Neuronal stem cell (in vitro differentiated cells): Measurements from ENCODE around the gene LILRA6. TPM values are rescaled to one million over a fixed set of nuclear protein-coding genes. Genes with fewer than 3 reads are reported as not detected.

ENCODE experiments used
- DNase-seq: peaks from one replicate; pipeline ENCODE4 v3.0.0-alpha.2; 2013; ENCODE audit warnings: low spot score
- H2AFZ ChIP-seq: one replicate; pipeline ENCODE4 v1.6.1; 2013; ENCODE audit warnings: mild to moderate bottlenecking, low read length, inconsistent platforms
- H2AK5ac ChIP-seq: 2 replicates; pipeline ENCODE4 v1.6.1; 2013; ENCODE audit warnings: low read depth, mild to moderate bottlenecking, inconsistent platforms, low read length, moderate library complexity, mixed read lengths
- H2BK120ac ChIP-seq: 2 replicates; pipeline ENCODE4 v1.6.1; 2013; ENCODE audit warnings: low read depth, mild to moderate bottlenecking, inconsistent platforms, low read length, moderate library complexity, mixed read lengths
- H2BK12ac ChIP-seq: one replicate; pipeline ENCODE4 v1.6.1; 2013; ENCODE audit warnings: low read length, inconsistent platforms
- H2BK15ac ChIP-seq: 2 replicates; pipeline ENCODE4 v1.6.1; 2013; ENCODE audit warnings: mild to moderate bottlenecking, low read length, inconsistent platforms, mixed read lengths
- H2BK5ac ChIP-seq: one replicate; pipeline ENCODE4 v1.6.1; 2013; ENCODE audit warnings: inconsistent platforms, mild to moderate bottlenecking, low read length, moderate library complexity
- H3K14ac ChIP-seq: one replicate; pipeline ENCODE4 v1.6.1; 2013; ENCODE audit warnings: low read length, inconsistent platforms
- H3K18ac ChIP-seq: 2 replicates; pipeline ENCODE4 v1.6.1; 2013; ENCODE audit warnings: low read length, inconsistent platforms
- H3K23ac ChIP-seq: 2 replicates; pipeline ENCODE4 v1.6.1; 2013; ENCODE audit warnings: low read depth, mild to moderate bottlenecking, mixed read lengths, low read length, inconsistent platforms; ENCODE audit not compliant: poor library complexity
- H3K27ac ChIP-seq: replicated peaks from 3 replicates; pipeline ENCODE4 v1.5.1; 2013; ENCODE audit warnings: low read length, inconsistent platforms
- H3K27me3 ChIP-seq, 3 experiments: 2 replicates each; pipeline ENCODE4 v1.6.1; 2013; ENCODE audit warnings: low read length in 3 of 3, mild to moderate bottlenecking in 2 of 3, inconsistent platforms in 1 of 3, low read depth in 1 of 3, mixed read lengths in 1 of 3, moderate library complexity in 1 of 3; ENCODE audit not compliant: control insufficient read depth in 3 of 3, insufficient read depth in 3 of 3
- H3K36me3 ChIP-seq, 2 donors: replicated peaks in 1 of 2; 2 replicates each; pipeline ENCODE4 v1.6.1; 2013; ENCODE audit warnings: low read length in 2 of 2; ENCODE audit not compliant: control insufficient read depth in 2 of 2, insufficient read depth in 2 of 2
- H3K4ac ChIP-seq: 2 replicates; pipeline ENCODE4 v1.6.1; 2013; ENCODE audit warnings: inconsistent platforms, mild to moderate bottlenecking, low read length, moderate library complexity
- H3K4me1 ChIP-seq, 2 donors: 1 replicate in 1 of 2; 2 replicates in 1 of 2; pipeline ENCODE4 v1.6.1; 2013; ENCODE audit warnings: low read length in 2 of 2, low read depth in 1 of 2; ENCODE audit not compliant: control insufficient read depth in 2 of 2, insufficient read depth in 1 of 2
- H3K4me2 ChIP-seq: one replicate; pipeline ENCODE4 v1.6.1; 2013; ENCODE audit warnings: mild to moderate bottlenecking, low read length, inconsistent platforms; ENCODE audit not compliant: insufficient read depth, poor library complexity, severe bottlenecking
- H3K4me3 ChIP-seq, 2 donors: 2 replicates each; pipeline ENCODE4 v1.5.1; 2013; ENCODE audit warnings: low read length in 2 of 2, mild to moderate bottlenecking in 2 of 2, inconsistent platforms in 1 of 2, moderate library complexity in 1 of 2
- H3K79me1 ChIP-seq: one replicate; pipeline ENCODE4 v1.6.1; 2013; ENCODE audit warnings: low read depth, mild to moderate bottlenecking, inconsistent platforms, low read length, moderate library complexity
- H3K9ac ChIP-seq: one replicate; pipeline ENCODE4 v1.6.1; 2013; ENCODE audit warnings: mild to moderate bottlenecking, low read depth, low read length, inconsistent platforms; ENCODE audit not compliant: poor library complexity
- H3K9me3 ChIP-seq, 2 donors: replicated peaks in 1 of 2; 2 replicates each; pipeline versions ENCODE3 to v1.6.1; 2013; ENCODE audit warnings: low read length in 2 of 2, mild to moderate bottlenecking in 2 of 2, inconsistent platforms in 1 of 2, low read depth in 1 of 2, mixed read lengths in 1 of 2, moderate library complexity in 1 of 2; ENCODE audit not compliant: control insufficient read depth in 2 of 2, insufficient read depth in 1 of 2
- H4K8ac ChIP-seq: one replicate; pipeline ENCODE4 v1.6.1; 2013; ENCODE audit warnings: low read depth, mild to moderate bottlenecking, inconsistent platforms, low read length, moderate library complexity
- H4K91ac ChIP-seq: one replicate; pipeline ENCODE4 v1.6.1; 2013; ENCODE audit warnings: low read length, low read depth, mild to moderate bottlenecking, inconsistent platforms; ENCODE audit not compliant: poor library complexity
- WGBS, 2 donors: extraction: QIAGEN DNeasy Blood & Tissue Kit; methylation state at CpG; one replicate each; pipeline ENCODE4 v1.1.7; 2013; ENCODE audit warnings: missing lambda C conversion rate in 2 of 2, mixed read lengths in 1 of 2; ENCODE audit not compliant: insufficient read length in 2 of 2, insufficient replicate concordance in 1 of 2; ENCODE audit errors: extremely low coverage in 2 of 2; 5-methylcytosine and 5-hydroxymethylcytosine counted together
- small RNA-seq: library from polyadenylated mRNA; stranded (forward); fragments of <200 nt; extraction: miRNeasy Mini kit (QIAGEN cat#:217004); gene quantifications from one replicate; pipeline ENCODE3, GENCODE V24; 2013; ENCODE audit not compliant: insufficient read depth

LILRA6 gene

DNA sequence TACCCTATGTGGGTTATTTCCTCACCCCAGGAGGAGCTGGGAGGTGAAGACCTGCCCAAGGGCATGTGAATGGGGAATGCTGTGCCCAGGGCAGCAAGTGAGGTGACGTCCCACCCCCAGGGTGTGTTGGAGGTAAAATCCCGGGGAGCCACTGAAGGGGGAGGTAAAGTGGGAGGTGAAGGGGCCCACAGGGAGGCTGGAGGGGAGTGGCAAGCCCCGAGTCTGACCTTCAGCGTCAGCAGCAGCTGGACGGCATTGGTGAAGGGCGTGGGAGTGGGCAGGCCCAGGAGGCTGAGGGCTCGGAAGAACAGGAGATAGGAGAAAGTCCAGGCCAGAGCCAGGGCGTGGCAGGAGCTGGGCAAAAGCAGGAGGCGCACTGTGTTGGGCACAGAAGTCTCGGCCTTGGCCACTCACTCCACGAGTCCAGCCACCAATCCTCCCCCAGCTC is 55.6 kb downstream of the LILRA6 start:
- peaks cover 18 to 38% of the 10 kb centered on the region in 2 donors for H3K36me3 ChIP-seq
- peaks cover 5% of the 10 kb centered on the region in 2 donors for H3K4me1 ChIP-seq
- no peak overlapping the region for H4K8ac ChIP-seq
- no peak overlapping the region for H2BK120ac ChIP-seq
- H2AK5ac ChIP-seq, result peak overlapping the region; percentile 47
- no peak overlapping the region for H4K91ac ChIP-seq
- DNase-seq, result no peak
- no CpG with 5 or more reads among the region's 11 CpGs for WGBS, 2 donors
- no peak overlapping the region for H3K23ac ChIP-seq
- H3K27me3 ChIP-seq, result no peaks in the 10 kb centered on the region
- H3K27ac ChIP-seq, result no peak overlapping the region
- no peak overlapping the region for H3K4ac ChIP-seq
- no peak overlapping the region for H2BK12ac ChIP-seq
- H3K4me2 ChIP-seq, result no peak overlapping the region
- H3K4me3 ChIP-seq, result no peak overlapping the region
- no peak overlapping the region for H3K14ac ChIP-seq
- peak overlapping the region; percentile 67 for H3K9ac ChIP-seq
- no peak overlapping the region for H2BK5ac ChIP-seq
- no peak overlapping the region for H3K18ac ChIP-seq
- H2BK15ac ChIP-seq, result no peak overlapping the region
- H3K79me1 ChIP-seq, result peaks cover 14% of the 10 kb centered on the region
- H2AFZ ChIP-seq, result no peak overlapping the region
- no peaks in the 10 kb centered on the region for H3K9me3 ChIP-seq

Small RNA genes within 50 kb of the gene (small RNA-seq; reads per million reads assigned to genes)
- gene MIR4752 (not detected), gene RNU6-1307P (not detected)
